Kidney tubule cell (primary cell): ENCODE data around the gene GRIN2A.

Experiments
- DNase-seq: peaks from one replicate; pipeline ENCODE4 v3.0.0-alpha.2; 2018; ENCODE audit warnings: low spot score

The GRIN2A gene

GRCh38 chr16:9817586-9817985 lies 364.6 kb downstream of the GRIN2A start:
- no peak for DNase-seq

GRCh38 chr16:9816644-9817043 lies 365.6 kb downstream of the GRIN2A start:
- no peak for DNase-seq

- DNase-seq = no peak
Measured at GRCh38 chr16:9813665-9814064, 368.6 kb downstream of the GRIN2A start.

GRCh38 chr16:9808210-9808609 lies 374.0 kb downstream of the GRIN2A start:
- DNase-seq = no peak

GRCh38 chr16:9807302-9807701 lies 374.9 kb downstream of the GRIN2A start:
- no peak for DNase-seq

- DNase-seq = no peak
Measured at GRCh38 chr16:9805109-9805508, 377.1 kb downstream of the GRIN2A start.

- DNase-seq = no peak
Measured at GRCh38 chr16:9802160-9802559, 380.1 kb downstream of the GRIN2A start.

- no peak for DNase-seq
Measured at GRCh38 chr16:9801651-9802050, 380.6 kb downstream of the GRIN2A start.

- DNase-seq = no peak
Measured at GRCh38 chr16:9800186-9800738, 382.0 kb downstream of the GRIN2A start.

- DNase-seq = no peak
Measured at GRCh38 chr16:9798952-9799580, 383.2 kb downstream of the GRIN2A start.

- no peak for DNase-seq
Measured at GRCh38 chr16:9798474-9798873, 383.8 kb downstream of the GRIN2A start.

- DNase-seq = peak; percentile 46
Measured at GRCh38 chr16:9797306-9797705, 384.9 kb downstream of the GRIN2A start.

- no peak for DNase-seq
Measured at GRCh38 chr16:9793623-9794022, 388.6 kb downstream of the GRIN2A start.

- no peak for DNase-seq
Measured at GRCh38 chr16:9791556-9791955, 390.7 kb downstream of the GRIN2A start.

- no peak for DNase-seq
Measured at GRCh38 chr16:9790199-9790598, 392.0 kb downstream of the GRIN2A start.

GRCh38 chr16:9787717-9788116 lies 394.5 kb downstream of the GRIN2A start:
- no peak for DNase-seq

GRCh38 chr16:9780831-9781230 lies 401.4 kb downstream of the GRIN2A start:
- no peak for DNase-seq

GRCh38 chr16:9778849-9779248 lies 403.4 kb downstream of the GRIN2A start:
- no peak for DNase-seq

- no peak for DNase-seq
Measured at GRCh38 chr16:9775998-9776397, 406.2 kb downstream of the GRIN2A start.

GRCh38 chr16:9773289-9773688 lies 408.9 kb downstream of the GRIN2A start:
- DNase-seq = no peak

- DNase-seq = no peak
Measured at GRCh38 chr16:9772526-9773225, 409.6 kb downstream of the GRIN2A start.

GRCh38 chr16:9766891-9767290 lies 415.3 kb downstream of the GRIN2A start:
- DNase-seq = no peak

GRCh38 chr16:9763505-9763904 lies 418.7 kb downstream of the GRIN2A start:
- no peak for DNase-seq

- DNase-seq = no peak
Measured at GRCh38 chr16:9761870-9762269, 420.4 kb downstream of the GRIN2A start.
